Effector memory CD4-positive, alpha-beta T cell (primary cell): Measurements from ENCODE around the gene SLC6A5.
"Not testable (repeated sequence)": the region's sequence is repeated elsewhere in the genome, so short reads cannot be mapped to it uniquely, and the experiment has no call there.

Source experiments
- DNase-seq, 3 donors: peaks; one replicate each; pipeline ENCODE4 v3.0.0-alpha.2; 2020
- H3K27ac ChIP-seq: 2 replicates; pipeline ENCODE4 v1.7.0; 2013; ENCODE audit warnings: mild to moderate bottlenecking, low read length, moderate library complexity; ENCODE audit not compliant: insufficient read depth, poor library complexity, severe bottlenecking
- H3K27me3 ChIP-seq: replicated peaks from 2 replicates; pipeline ENCODE4 v1.7.0; 2013; ENCODE audit warnings: mild to moderate bottlenecking, low read length; ENCODE audit not compliant: insufficient read depth, control insufficient read depth, poor library complexity, severe bottlenecking
- H3K36me3 ChIP-seq: 2 replicates; pipeline ENCODE4 v1.7.0; 2013; ENCODE audit warnings: mild to moderate bottlenecking, low read length, moderate library complexity; ENCODE audit not compliant: control insufficient read depth, insufficient read depth
- H3K4me1 ChIP-seq: 2 replicates; pipeline ENCODE4 v1.7.0; 2013; ENCODE audit warnings: low read length, mild to moderate bottlenecking; ENCODE audit not compliant: control insufficient read depth, insufficient read depth, poor library complexity, severe bottlenecking
- H3K4me3 ChIP-seq: 2 replicates; pipeline ENCODE4 v1.7.0; 2013; ENCODE audit warnings: low read length, low read depth, mild to moderate bottlenecking; ENCODE audit not compliant: insufficient read depth, poor library complexity, severe bottlenecking
- H3K9me3 ChIP-seq: 2 replicates; pipeline ENCODE4 v1.7.0; 2013; ENCODE audit warnings: mild to moderate bottlenecking, low read length, moderate library complexity; ENCODE audit not compliant: control insufficient read depth

Gene SLC6A5

DNA sequence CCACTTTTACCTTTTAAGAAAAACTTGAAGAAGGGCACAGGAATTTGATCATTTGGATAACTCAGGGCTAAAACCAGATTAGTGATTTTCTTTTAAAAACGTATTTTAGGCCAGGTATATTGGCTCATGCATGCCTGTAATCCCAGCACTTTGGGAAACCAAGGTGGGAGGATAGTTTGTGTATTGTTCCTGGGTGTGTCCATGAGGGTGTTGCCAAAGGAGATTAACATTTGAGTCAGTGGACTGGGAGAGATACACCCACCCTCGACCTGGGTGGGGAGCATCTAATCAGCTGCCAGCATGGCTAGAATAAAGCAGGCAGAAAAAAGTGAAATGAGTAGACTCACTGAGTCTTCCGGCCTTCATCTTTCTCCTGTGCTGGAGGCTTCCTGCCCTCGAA lies 33.3 kb upstream of the SLC6A5 start:
- not testable (repeated sequence) for DNase-seq

DNA sequence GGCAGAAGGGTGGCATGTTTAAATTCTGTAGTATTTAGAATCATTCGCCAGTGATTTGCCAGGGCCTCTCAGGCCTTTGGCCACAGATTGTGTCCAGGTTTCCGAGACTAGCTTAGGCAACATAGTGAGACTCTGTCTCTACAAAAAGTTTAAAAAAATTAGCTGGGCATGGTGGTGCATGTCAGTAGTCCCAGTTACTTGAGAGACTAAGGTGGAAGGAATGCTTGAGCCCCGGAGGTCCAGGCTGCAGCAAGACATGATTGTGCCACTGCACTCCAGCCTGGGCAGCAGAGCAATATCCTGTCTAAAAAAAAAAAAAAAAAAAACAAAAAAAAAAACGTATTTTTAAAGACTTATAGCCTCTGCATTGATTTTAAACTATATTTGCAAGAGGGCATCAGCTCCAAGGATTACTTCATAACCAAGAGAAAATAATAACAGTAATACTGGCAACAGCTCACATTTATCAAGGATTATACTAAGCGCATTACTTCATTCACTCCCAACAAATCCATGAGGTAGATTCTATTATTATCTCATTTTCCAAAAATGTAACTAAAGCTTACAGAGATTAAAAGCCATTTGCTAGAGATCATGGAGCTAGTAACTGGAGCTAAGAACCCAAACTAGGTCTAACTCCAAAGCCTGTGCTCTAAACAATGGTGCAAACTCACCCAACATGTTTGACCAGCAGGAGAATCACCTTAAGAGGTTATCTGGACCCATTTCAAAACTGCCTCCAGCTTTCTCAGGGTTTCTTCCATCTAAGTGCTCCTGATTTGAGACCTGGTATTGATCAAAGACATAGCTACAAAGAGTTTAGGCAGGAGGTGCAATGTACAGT lies 32.6 kb upstream of the SLC6A5 start:
- Histone ChIP-seq H3K27ac (no peak overlapping the region), H3K4me1 (no peaks in the 10 kb centered on the region), H3K27me3 (no peaks in the 10 kb centered on the region), H3K9me3 (no peaks in the 10 kb centered on the region), H3K36me3 (no peaks in the 10 kb centered on the region), H3K4me3 (no peak overlapping the region)
- no peak for DNase-seq

More for the DNA sequence above, 33.3 kb upstream of the SLC6A5 start:
- H3K27me3 ChIP-seq, H3K9me3 ChIP-seq, H3K36me3 ChIP-seq, H3K4me1 ChIP-seq, H3K27ac ChIP-seq, H3K4me3 ChIP-seq: not testable (repeated sequence)

DNA sequence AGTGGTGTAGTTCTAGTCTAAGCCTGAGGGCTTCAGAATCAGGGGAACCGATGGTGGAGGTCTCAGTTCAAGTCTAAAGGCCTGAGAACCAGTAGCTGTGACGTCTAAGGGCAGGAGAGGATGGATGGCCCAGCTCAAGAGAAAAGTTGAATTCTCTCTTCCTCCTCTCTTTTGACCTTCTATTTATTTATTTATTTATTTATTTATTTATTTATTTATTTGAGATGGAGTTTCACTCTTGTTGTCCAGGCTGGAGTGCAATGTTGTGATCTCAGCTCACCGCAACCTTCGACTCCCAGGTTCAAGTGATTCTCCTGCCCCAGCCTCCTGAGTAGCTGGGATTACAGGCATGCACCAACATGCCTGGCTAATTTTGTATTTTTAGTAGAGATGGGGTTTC lies 19.7 kb upstream of the SLC6A5 start:
- not testable (repeated sequence) for H3K27me3 ChIP-seq, DNase-seq, H3K27ac ChIP-seq, H3K36me3 ChIP-seq, H3K4me3 ChIP-seq, H3K9me3 ChIP-seq, H3K4me1 ChIP-seq

DNA sequence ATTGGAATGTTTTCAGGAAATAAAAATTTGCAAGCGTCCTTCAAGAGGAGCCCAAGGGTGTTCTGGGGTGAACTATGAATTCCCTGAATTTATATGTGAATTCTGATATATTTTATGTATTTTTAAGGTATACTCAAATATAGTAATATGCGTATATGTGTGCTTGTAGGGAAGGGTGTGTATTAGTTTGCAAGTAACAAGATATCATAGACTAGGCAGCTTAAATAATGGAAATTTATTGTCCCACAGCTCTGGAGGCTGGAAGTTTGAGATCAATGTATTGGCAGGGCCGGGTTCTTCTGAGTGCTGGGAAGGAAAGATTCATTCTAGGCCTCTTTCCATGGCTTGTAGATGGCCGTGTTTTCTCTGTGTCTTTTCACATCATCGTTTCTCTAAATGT lies 16.2 kb upstream of the SLC6A5 start:
- H3K9me3 ChIP-seq: no peaks in the 10 kb centered on the region
- no peaks in the 10 kb centered on the region for H3K4me1 ChIP-seq
- H3K36me3 ChIP-seq: no peaks in the 10 kb centered on the region
- no peak overlapping the region for H3K27ac ChIP-seq
- no peak for DNase-seq
- no peaks in the 10 kb centered on the region for H3K27me3 ChIP-seq
- H3K4me3 ChIP-seq: no peak overlapping the region

DNA sequence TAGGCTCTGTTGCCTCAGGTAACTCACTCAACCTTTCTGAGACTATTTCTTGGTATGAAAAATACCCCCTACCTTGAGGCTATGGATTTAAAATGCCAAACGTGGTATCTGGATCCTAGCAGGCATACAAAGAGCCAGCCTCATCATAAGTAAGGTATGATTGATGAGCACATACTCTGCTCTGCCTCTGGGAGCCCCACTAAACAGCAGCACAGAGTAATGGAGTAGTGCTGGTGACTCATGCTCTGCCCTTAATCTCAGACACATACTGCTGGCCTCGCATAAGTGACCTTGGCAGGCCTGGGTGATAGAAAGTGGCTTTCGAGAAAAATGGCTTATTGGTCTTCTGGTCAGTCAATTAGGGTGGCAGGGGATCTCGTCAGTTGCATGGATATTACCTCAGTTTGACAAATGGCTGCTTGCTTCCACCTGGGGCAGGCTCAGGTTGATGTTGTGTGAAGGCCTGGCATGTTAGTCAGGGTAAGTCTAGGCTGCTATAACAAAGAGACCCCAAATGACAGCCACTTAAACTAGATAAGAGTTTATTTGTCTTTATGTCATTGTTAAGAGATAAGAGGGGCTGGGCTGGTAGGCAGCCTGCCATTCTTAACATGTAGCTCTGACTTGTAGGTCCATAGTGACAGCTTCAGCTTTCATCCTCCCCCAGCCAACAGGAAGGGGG lies 15.2 kb upstream of the SLC6A5 start:
- H3K36me3 ChIP-seq: no peaks in the 10 kb centered on the region

DNA sequence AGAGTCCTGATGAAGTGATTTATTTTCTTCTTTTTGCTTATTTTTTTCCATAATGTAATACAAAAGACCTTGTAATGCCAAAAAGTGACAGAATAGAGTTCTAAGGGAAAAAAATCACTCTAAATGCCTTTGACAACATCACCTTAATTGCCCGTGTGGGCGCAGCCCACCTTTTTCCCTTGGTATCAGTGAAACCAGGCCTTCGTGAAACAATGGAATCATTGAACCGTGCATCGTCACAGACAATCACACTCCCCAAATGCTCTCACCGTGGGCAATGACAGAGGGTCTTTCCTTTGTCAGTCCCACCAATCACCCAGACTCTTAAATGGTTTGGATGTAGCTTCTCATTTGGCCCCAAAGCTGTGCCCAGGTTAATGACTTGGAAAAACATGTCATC lies 9.6 kb upstream of the SLC6A5 start:
- H3K27ac ChIP-seq: no peak overlapping the region
- no peaks in the 10 kb centered on the region for H3K36me3 ChIP-seq
- no peak for DNase-seq
- no peaks in the 10 kb centered on the region for H3K27me3 ChIP-seq
- no peaks in the 10 kb centered on the region for H3K4me1 ChIP-seq
- H3K9me3 ChIP-seq: no peaks in the 10 kb centered on the region
- H3K4me3 ChIP-seq: no peak overlapping the region

More for the DNA sequence above, 15.2 kb upstream of the SLC6A5 start:
- DNase-seq: no peak
- H3K4me3 ChIP-seq: no peak overlapping the region
- H3K4me1 ChIP-seq: no peaks in the 10 kb centered on the region
- H3K27ac ChIP-seq: no peak overlapping the region
- no peaks in the 10 kb centered on the region for H3K27me3 ChIP-seq
- H3K9me3 ChIP-seq: no peaks in the 10 kb centered on the region

DNA sequence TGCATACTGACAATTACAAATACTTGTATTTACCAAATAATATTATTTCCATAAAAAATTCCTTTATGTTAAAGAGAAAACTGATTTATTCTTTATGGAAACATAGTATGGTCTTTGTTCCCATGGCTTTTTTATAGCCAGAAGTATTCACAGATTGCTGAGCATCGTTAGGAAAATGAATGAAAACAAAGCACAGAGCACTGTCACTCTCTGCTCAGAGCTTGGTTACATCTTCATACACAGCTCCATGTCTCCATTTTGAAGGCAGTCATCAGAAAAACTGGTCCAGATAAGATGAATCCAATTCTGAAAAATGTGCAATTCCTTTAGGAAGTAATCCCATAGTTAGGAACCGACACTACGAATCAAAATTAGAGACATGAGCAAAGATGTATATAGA lies 9.0 kb upstream of the SLC6A5 start:
- no peaks in the 10 kb centered on the region for H3K36me3 ChIP-seq
- H3K27me3 ChIP-seq: no peaks in the 10 kb centered on the region
- H3K9me3 ChIP-seq: no peaks in the 10 kb centered on the region
- H3K4me3 ChIP-seq: no peak overlapping the region
- DNase-seq: no peak
- H3K27ac ChIP-seq: no peak overlapping the region
- H3K4me1 ChIP-seq: no peaks in the 10 kb centered on the region

DNA sequence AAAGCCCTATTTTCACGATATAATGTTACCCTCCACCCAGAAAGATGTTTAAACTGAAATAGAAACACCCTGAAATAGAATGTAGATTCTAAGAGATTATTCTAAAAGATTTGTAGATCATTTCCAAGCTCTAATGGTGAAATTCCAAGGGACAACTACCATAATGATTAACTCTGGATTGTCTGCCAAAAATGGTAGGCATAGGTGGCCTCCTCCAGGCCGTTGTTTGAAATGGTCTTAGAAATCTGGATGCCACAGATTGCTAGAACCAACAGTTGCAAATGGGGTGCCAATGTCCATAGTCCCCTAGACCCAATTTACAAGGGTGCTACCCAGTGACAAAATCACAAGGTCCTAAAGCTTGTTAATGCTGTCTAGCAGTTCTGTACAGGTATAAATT lies 6.7 kb upstream of the SLC6A5 start:
- no peaks in the 10 kb centered on the region for H3K9me3 ChIP-seq
- H3K4me3 ChIP-seq: no peak overlapping the region
- H3K4me1 ChIP-seq: no peaks in the 10 kb centered on the region
- DNase-seq: no peak
- no peak overlapping the region for H3K27ac ChIP-seq
- no peaks in the 10 kb centered on the region for H3K36me3 ChIP-seq
- peaks cover 19% of the 10 kb centered on the region for H3K27me3 ChIP-seq

DNA sequence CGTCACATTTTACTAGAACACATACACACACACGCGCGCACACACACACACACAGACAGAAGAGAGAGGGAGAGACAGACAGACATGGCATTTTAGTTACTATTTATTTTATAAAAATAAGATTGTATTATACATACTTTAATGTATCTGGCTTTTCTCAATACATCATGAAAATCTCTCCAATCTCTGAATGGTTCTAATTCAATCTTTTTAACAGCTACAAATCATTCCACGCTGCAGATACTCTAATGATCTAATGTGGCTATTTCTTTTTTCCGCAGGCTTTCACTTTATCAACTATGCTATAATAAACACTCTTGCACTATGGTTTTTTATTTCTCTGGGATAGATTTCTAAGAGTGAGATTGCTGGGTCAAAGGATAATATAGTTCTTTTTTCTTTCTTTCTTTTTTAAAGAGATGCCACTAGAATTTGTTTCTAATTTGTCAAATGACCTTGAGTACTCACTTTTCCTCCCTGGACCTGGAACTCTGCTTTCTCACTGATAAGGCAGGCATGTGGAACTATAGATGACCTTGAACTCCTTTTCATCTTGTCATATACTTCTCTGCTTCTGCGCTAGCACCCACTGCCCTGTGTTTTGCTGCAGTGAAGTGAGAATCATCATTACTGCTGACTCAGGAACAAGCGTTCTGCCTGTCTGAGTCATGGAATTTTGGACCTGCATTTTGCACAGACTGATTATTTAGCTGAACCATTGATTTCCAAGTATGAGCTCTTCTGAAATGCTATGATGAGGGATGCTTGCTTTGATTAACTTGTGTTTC lies 4.9 kb upstream of the SLC6A5 start:
- Histone ChIP-seq H3K9me3 (no peaks in the 10 kb centered on the region), H3K36me3 (no peaks in the 10 kb centered on the region), H3K4me3 (no peak overlapping the region), H3K4me1 (no peaks in the 10 kb centered on the region), H3K27me3 (peaks cover 35% of the 10 kb centered on the region), H3K27ac (no peak overlapping the region)
- no peak for DNase-seq

DNA sequence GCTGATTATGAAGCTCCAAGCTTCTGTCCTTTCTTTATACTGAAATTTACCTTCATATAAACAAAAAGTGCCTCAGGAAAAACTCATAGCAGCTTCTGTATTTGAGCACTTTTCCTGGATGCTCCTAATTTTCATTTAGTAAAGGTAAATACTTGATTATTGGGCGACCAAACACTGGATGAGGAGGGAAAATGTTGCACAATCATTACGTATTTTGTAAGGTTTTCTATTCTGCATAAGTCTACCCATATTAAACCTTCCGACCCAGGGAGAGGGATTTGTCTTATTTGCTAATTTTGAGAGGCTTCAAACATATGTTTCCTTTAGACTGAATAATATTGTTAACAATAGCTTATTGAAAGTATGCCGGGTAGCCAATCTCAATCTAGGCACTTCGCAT lies 4.3 kb upstream of the SLC6A5 start:
- Histone ChIP-seq H3K4me1 (no peaks in the 10 kb centered on the region), H3K27me3 (peaks cover 39% of the 10 kb centered on the region), H3K27ac (no peak overlapping the region), H3K4me3 (no peak overlapping the region), H3K9me3 (no peaks in the 10 kb centered on the region), H3K36me3 (no peaks in the 10 kb centered on the region)
- no peak for DNase-seq
